GM13977 (cell line): ENCODE measurements around the gene NAV3.

Experiments
- DNase-seq: peaks from one replicate; pipeline ENCODE4 v3.0.0; 2012; ENCODE audit warnings: low spot score
- in situ Hi-C: fragments of 300-500 bp; cut with MboI; formaldehyde crosslinking; loops from one replicate; pipeline ENCODE4 v1.12.0; 2022; ENCODE audit warnings: low sequenced_read_pairs, low pct_unique_long_range_greater_than_20kb, mixed read lengths, inconsistent platforms; ENCODE audit not compliant: unreplicated experiment
- TF ChIP-seq, protein P1 (sequence below): IDR thresholded peaks from 2 replicates; pipeline ENCODE4 v1.5.1; 2012; ENCODE audit warnings: mild to moderate bottlenecking, control low read depth; ENCODE audit not compliant: insufficient read depth; ENCODE audit errors: extremely low read depth, missing control alignments

NAV3 gene

DNA sequence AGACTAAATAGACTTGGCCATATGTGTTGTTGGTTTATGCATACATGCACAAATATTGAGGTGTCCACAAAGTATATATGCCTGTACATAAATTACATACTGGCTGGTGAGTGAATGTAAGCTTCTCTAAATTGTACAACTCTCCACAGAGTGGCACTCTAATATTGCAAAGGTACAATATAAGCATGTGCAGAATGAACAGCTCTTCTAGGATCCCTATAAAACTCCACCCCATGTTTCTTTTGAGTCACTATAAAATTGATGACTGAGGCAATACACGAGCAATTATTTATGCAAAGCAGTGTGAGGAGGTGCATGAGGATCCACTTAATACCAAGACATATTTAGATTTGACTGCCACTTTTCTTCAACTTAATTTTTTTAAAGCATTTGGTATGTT is 172.2 kb downstream of the NAV3 start:
- TF ChIP-seq, protein P1, sequence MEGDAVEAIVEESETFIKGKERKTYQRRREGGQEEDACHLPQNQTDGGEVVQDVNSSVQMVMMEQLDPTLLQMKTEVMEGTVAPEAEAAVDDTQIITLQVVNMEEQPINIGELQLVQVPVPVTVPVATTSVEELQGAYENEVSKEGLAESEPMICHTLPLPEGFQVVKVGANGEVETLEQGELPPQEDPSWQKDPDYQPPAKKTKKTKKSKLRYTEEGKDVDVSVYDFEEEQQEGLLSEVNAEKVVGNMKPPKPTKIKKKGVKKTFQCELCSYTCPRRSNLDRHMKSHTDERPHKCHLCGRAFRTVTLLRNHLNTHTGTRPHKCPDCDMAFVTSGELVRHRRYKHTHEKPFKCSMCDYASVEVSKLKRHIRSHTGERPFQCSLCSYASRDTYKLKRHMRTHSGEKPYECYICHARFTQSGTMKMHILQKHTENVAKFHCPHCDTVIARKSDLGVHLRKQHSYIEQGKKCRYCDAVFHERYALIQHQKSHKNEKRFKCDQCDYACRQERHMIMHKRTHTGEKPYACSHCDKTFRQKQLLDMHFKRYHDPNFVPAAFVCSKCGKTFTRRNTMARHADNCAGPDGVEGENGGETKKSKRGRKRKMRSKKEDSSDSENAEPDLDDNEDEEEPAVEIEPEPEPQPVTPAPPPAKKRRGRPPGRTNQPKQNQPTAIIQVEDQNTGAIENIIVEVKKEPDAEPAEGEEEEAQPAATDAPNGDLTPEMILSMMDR = peak; percentile 9
- no peak for DNase-seq
- in situ Hi-C loops = no loop called here

DNA sequence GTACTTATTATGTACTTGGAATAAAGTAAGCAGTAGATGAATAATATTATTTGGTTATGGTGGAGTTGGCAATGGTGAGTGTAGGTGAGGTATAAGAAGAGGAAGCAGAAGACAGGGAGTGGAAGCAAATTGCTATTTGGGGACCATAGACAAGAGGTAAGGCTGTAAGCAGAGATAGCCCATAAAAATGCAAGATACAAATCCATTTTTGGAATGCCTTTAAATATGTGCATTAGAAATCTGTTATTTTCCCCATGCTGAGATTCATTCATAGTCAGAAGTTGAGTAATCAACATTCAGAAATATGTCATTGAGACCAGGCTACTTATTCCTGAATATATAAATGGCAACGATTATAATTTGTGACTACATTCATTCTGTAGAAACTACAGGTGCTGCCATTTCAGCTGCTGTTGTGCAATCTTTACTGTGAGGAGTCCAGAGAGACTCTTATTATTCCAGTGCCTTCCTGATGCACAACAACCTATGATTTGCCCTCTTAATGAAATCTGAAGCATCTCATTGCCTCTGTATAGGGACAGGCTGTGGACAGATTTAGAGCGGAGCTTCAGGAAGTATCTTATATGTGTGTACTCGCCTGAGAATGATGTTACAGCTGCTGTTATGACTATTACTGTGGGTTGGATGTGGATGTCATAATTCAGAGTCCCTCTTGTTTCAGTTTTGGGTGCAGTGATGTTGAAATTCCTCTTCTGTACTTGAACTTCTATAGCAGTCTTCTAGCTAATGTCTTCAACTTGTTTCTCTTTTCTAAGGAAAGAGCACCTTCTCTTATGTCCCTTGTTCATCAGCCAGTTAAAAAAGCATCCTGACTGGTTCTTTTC is 173.8 kb downstream of the NAV3 start:
- DNase-seq = no peak
- TF ChIP-seq, protein P1 = no peak
- in situ Hi-C loops = no loop called here

DNA sequence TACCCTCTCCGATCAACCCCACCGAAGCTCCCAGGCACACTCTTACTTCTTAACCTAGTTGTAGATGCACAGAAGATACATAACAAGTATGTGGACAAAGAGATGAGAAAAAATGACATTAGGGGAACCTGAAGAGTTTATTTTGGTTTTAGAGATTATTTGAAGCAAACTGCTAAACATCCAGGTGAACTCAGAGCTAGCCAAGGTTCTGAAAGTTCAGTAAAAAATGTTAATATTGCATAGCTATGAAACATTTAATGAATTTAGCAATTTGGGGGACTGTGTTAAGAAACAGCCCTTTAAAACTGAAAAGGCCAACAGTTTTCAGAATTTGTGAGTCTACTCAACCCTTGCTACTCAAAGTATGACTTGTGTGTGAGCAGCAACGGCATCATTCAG is 174.4 kb downstream of the NAV3 start:
- DNase-seq = no peak
- in situ Hi-C loops = no loop called here
- TF ChIP-seq, protein P1 = no peak

DNA sequence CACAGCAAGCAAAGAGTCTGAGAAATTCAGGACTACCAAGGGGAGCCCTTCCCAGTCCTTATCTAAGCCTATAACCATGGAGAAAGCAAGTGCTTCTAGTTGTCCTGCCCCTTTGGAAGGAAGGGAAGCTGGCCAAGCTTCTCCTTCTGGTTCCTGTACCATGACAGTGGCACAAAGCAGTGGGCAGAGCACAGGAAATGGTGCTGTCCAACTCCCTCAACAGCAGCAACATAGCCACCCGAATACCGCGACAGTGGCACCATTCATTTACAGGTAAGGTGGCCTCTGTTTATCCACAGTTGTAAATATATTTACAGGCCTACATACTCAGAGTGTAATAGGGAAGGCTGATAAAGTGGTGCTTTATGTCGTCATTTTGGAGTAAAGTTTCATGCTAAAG is 176.5 kb downstream of the NAV3 start:
- no peak for DNase-seq
- TF ChIP-seq, protein P1 = no peak
- in situ Hi-C loops = no loop called here

DNA sequence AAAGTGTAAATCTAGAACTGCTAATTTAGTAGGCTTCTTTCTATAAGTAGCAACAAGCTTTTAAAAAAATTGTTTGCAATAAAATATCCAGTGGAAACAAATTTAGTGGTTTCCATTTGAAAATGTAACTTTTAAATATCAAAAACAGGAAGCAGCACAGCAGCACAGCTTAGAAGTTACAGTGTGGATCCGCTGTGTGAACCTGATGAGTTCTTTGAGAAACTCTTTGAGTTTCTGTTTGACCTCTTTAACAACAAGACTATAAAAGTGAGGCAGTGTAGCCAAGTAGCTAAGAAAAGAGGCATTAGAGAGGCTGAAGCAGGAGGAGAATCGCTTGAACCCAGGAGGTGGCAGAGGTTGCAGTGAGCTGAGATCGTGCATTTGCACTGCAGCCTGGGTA is 178.3 kb downstream of the NAV3 start:
- no peak for DNase-seq
- in situ Hi-C loops = no loop called here
- TF ChIP-seq, protein P1 = no peak

DNA sequence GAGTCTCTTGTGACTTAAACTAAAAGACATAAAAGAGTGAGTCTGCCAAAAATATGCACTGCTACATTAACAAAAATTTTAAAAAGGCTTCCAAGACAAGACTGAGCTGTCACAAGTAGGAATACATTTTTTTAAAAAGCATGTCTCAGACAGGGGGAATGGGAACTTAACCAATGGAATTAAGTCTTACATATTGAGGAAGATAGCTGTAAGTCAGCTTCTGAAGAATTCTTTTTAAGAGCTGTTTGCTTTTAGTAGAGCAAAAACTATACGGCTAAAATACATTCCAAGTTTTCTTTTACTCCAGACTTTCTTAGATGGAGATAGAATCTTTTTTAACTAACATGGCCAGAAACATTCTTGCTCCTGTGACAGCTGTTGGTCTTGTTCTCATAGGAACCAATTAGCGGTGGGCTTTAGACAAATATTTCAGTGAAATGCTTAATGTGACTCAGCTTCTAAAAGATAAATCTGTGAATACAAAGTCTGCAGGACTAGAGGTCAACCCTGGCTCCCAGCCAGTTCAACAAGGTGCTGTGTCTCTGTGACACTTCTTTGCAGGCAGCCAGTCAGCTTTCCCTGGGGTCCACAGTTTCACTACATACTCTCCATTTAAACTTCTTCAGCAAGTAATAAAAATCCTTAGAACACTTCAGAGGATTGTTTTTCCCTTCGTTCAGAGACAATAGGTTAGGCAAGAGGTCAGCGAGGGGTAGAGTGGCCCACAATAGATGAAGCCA is 187.6 kb downstream of the NAV3 start:
- no peak for DNase-seq
- in situ Hi-C loops = no loop called here
- TF ChIP-seq, protein P1 = no peak
